GM19351 (cell line): ENCODE measurements around the gene FTO.

Experiments
- ATAC-seq: cut with Tn5 transposase; IDR thresholded peaks from one replicate; pipeline ENCODE4 v1.9.1; 2021; ENCODE audit warnings: mild to moderate bottlenecking, moderate library complexity; ENCODE audit not compliant: unreplicated experiment

FTO gene

GRCh38 chr16:53989597-53989996 is 285.6 kb downstream of the FTO start:
- ATAC-seq, result no peak

GRCh38 chr16:53991754-53992378 is 287.9 kb downstream of the FTO start:
- ATAC-seq, result no peak

GRCh38 chr16:53995378-53995777 is 291.4 kb downstream of the FTO start:
- ATAC-seq, result no peak

- no peak for ATAC-seq
These were observed 293.0 kb downstream of the FTO start for GRCh38 chr16:53996961-53997360.

- no peak for ATAC-seq
These were observed 294.3 kb downstream of the FTO start for GRCh38 chr16:53998024-53998810.

GRCh38 chr16:53998966-53999522 is 295.1 kb downstream of the FTO start:
- ATAC-seq, result no peak

- no peak for ATAC-seq
These were observed 295.9 kb downstream of the FTO start for GRCh38 chr16:53999841-54000240.

GRCh38 chr16:54000361-54000760 is 296.4 kb downstream of the FTO start:
- ATAC-seq, result no peak

GRCh38 chr16:54006693-54007092 is 302.7 kb downstream of the FTO start:
- no peak for ATAC-seq

- ATAC-seq, result no peak
These were observed 303.5 kb downstream of the FTO start for GRCh38 chr16:54007504-54007903.

- no peak for ATAC-seq
These were observed 305.7 kb downstream of the FTO start for GRCh38 chr16:54009464-54010176.

GRCh38 chr16:54015147-54015546 is 311.2 kb downstream of the FTO start:
- ATAC-seq, result no peak

GRCh38 chr16:54022362-54022761 is 318.4 kb downstream of the FTO start:
- ATAC-seq, result no peak

- no peak for ATAC-seq
These were observed 322.5 kb downstream of the FTO start for GRCh38 chr16:54026456-54026855.

- no peak for ATAC-seq
These were observed 323.1 kb downstream of the FTO start for GRCh38 chr16:54027062-54027461.

GRCh38 chr16:54027558-54027957 is 323.6 kb downstream of the FTO start:
- no peak for ATAC-seq

- ATAC-seq, result no peak
These were observed 324.0 kb downstream of the FTO start for GRCh38 chr16:54027995-54028394.

GRCh38 chr16:54030451-54030850 is 326.5 kb downstream of the FTO start:
- ATAC-seq, result no peak

GRCh38 chr16:54031107-54031760 is 327.3 kb downstream of the FTO start:
- no peak for ATAC-seq

GRCh38 chr16:54033747-54034146 is 329.8 kb downstream of the FTO start:
- ATAC-seq, result no peak

- no peak for ATAC-seq
These were observed 330.7 kb downstream of the FTO start for GRCh38 chr16:54034684-54035083.
